OCI-LY1 (cell line): ENCODE measurements around the gene ZMAT3.

Experiments used
- H2AFZ ChIP-seq: fragments of 200-600 bp; sonication (generic), shearing (Covaris generic); 2 replicates; pipeline ENCODE4 v1.6.0; 2014; ENCODE audit warnings: antibody characterized with exemption, mild to moderate bottlenecking, low read length
- H3F3A ChIP-seq: fragments of 200-600 bp; sonication (generic), shearing (Covaris generic); 2 replicates; pipeline ENCODE4 v1.6.0; 2014; ENCODE audit warnings: mild to moderate bottlenecking, antibody characterized with exemption, low read length, moderate library complexity; ENCODE audit not compliant: insufficient read depth
- H3K27ac ChIP-seq: fragments of 200-600 bp; sonication (generic); 2 replicates; pipeline ENCODE4 v1.5.1; 2014; ENCODE audit warnings: low read length, mixed run types, mild to moderate bottlenecking, low read depth; ENCODE audit not compliant: poor library complexity, severe bottlenecking
- H3K27me3 ChIP-seq: fragments of 200-600 bp; sonication (generic); 2 replicates; pipeline ENCODE4 v1.6.0; 2014; ENCODE audit warnings: antibody characterized with exemption, mild to moderate bottlenecking, low read length, moderate library complexity; ENCODE audit not compliant: insufficient read depth
- H3K36me3 ChIP-seq: fragments of 200-600 bp; sonication (generic); 2 replicates; pipeline ENCODE4 v1.6.1; 2014; ENCODE audit warnings: mild to moderate bottlenecking, antibody characterized with exemption, low read length, moderate library complexity, mixed read lengths; ENCODE audit not compliant: insufficient read depth
- H3K4me1 ChIP-seq: fragments of 200-600 bp; sonication (generic); 2 replicates; pipeline ENCODE4 v1.5.1; 2014; ENCODE audit warnings: mild to moderate bottlenecking, low read length, moderate library complexity; ENCODE audit not compliant: insufficient read depth, severe bottlenecking
- H3K4me2 ChIP-seq: fragments of 200-600 bp; sonication (generic), shearing (Covaris generic); 2 replicates; pipeline ENCODE4 v1.6.1; 2014; ENCODE audit warnings: low read length
- H3K4me3 ChIP-seq: fragments of 200-600 bp; sonication (generic); 2 replicates; pipeline ENCODE4 v1.5.1; 2014; ENCODE audit warnings: low read length, low read depth, mild to moderate bottlenecking, mixed read lengths; ENCODE audit not compliant: poor library complexity, severe bottlenecking
- H3K79me2 ChIP-seq: fragments of 200-600 bp; shearing (Covaris generic); 2 replicates; pipeline ENCODE4 v1.6.1; 2016; ENCODE audit warnings: mixed run types, low read length, mixed read lengths; ENCODE audit not compliant: insufficient read depth
- H3K9ac ChIP-seq: fragments of 200-600 bp; sonication (generic), shearing (Covaris generic); 2 replicates; pipeline ENCODE4 v1.6.1; 2014; ENCODE audit warnings: mild to moderate bottlenecking, low read length, mixed read lengths
- H3K9me2 ChIP-seq: fragments of 200-600 bp; sonication (generic), shearing (Covaris generic); 2 replicates; pipeline ENCODE4 v1.6.1; 2014; ENCODE audit warnings: low read depth, mild to moderate bottlenecking, low read length, mixed read lengths
- H3K9me3 ChIP-seq: fragments of 200-600 bp; shearing (Covaris generic); 2 replicates; pipeline ENCODE4 v1.6.1; 2014; ENCODE audit warnings: low read length, mixed read lengths
- H4K20me1 ChIP-seq: fragments of 200-600 bp; sonication (generic), shearing (Covaris generic); 2 replicates; pipeline ENCODE4 v1.6.0; 2016; ENCODE audit warnings: mild to moderate bottlenecking, low read length; ENCODE audit not compliant: insufficient read depth
- CTCF ChIP-seq: fragments of 200-600 bp; sonication (generic), shearing (Covaris generic); IDR thresholded peaks from 2 replicates; pipeline ENCODE4 v1.5.1; 2017; ENCODE audit warnings: mild to moderate bottlenecking, antibody characterized with exemption, low read length, moderate library complexity, mixed read lengths
- EZH2 ChIP-seq: fragments of 200-600 bp; sonication (generic), shearing (Covaris generic); IDR thresholded peaks from 2 replicates; pipeline ENCODE4 v1.8.0; 2017; ENCODE audit warnings: borderline replicate concordance, mixed run types, mild to moderate bottlenecking, antibody characterized with exemption, low read length, moderate library complexity, mixed read lengths

Gene ZMAT3

GRCh38 chr3:179029096-179029495 is 42.5 kb downstream of the ZMAT3 start:
- H3K27me3 ChIP-seq: no peaks in the 10 kb centered on the region
- no peak for TF ChIP-seq CTCF
- no peak for TF ChIP-seq EZH2
- no peaks in the 10 kb centered on the region for H3K4me1 ChIP-seq
- no peak overlapping the region for H3K4me3 ChIP-seq
- no peaks in the 10 kb centered on the region for H3F3A ChIP-seq
- H3K9me3 ChIP-seq: no peaks in the 10 kb centered on the region
- H3K27ac ChIP-seq: no peak overlapping the region
- H3K9ac ChIP-seq: no peak overlapping the region
- H3K4me2 ChIP-seq: no peak overlapping the region
- H4K20me1 ChIP-seq: no peaks in the 10 kb centered on the region
- H3K36me3 ChIP-seq: peaks cover 54% of the 10 kb centered on the region
- no peaks in the 10 kb centered on the region for H3K9me2 ChIP-seq
- peaks cover 7% of the 10 kb centered on the region; the same call in 1 of the 2 replicates for H3K79me2 ChIP-seq
- H2AFZ ChIP-seq: no peak overlapping the region

DNA sequence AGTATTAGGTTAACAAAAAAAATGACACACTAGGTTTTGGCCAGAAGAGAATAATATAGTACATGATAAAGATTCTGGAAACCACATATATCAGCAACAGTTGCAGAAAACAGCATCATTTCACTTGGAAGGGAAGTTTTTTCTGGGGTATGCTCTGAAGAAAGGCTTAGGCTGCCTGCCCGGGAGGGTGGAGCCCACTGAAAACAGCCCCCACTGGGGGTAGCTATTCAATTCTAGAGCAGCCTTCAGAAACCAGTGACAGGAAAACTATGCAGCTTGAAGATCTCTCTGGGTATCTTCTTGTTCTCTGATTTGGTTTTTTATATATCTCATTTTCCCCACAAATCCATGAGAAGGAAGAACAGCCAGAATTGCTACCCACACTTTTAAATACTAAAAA is 43.2 kb downstream of the ZMAT3 start:
- peaks cover under 1% of the 10 kb centered on the region; the same call in 1 of the 2 replicates for H3K79me2 ChIP-seq
- H3K4me2 ChIP-seq: no peak overlapping the region
- no peaks in the 10 kb centered on the region for H3K27me3 ChIP-seq
- peaks cover 51% of the 10 kb centered on the region for H3K36me3 ChIP-seq
- no peak overlapping the region for H3K9ac ChIP-seq
- H3K9me3 ChIP-seq: no peaks in the 10 kb centered on the region
- no peaks in the 10 kb centered on the region for H4K20me1 ChIP-seq
- no peaks in the 10 kb centered on the region for H3F3A ChIP-seq
- no peak overlapping the region for H3K27ac ChIP-seq
- TF ChIP-seq EZH2: no peak
- TF ChIP-seq CTCF: no peak
- no peak overlapping the region for H3K4me3 ChIP-seq
- no peak overlapping the region for H2AFZ ChIP-seq
- no peaks in the 10 kb centered on the region for H3K4me1 ChIP-seq
- H3K9me2 ChIP-seq: no peaks in the 10 kb centered on the region

DNA sequence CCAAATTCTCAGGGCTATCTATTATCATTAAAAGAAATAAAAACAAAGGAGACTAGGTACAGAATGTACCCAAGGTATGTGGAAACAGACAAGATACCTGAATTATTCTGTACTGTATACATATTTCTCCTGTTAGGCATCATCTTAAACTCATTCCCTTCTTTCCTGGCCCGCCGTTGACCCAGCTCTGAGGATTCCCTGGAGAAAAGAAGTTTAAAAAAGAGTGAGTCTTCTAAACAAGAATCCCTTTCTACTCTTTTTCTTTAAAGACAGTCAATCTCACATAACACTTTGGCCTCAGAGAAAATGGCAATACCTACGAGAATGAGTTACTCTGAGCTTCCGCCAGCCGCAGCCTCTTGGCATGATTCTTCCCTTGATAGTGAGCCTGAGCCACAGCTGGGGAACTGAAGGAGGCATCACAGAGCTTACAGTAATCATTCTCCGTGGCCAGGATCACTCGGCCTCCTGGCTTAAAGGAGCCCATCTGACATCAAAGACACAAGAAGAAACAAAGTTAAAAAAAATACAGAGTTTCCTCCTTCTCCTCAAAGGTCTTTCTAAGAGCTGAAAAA is 44.2 kb downstream of the ZMAT3 start:
- Histone ChIP-seq H4K20me1 (no peaks in the 10 kb centered on the region), H3K4me2 (no peak overlapping the region), H3K9me2 (no peaks in the 10 kb centered on the region), H2AFZ (no peak overlapping the region), H3K79me2 (no peaks in the 10 kb centered on the region), H3K36me3 (peaks cover 51% of the 10 kb centered on the region), H3K4me3 (no peak overlapping the region), H3K27me3 (no peaks in the 10 kb centered on the region), H3K9me3 (no peaks in the 10 kb centered on the region), H3F3A (no peaks in the 10 kb centered on the region), H3K9ac (no peak overlapping the region), H3K27ac (no peak overlapping the region), H3K4me1 (no peaks in the 10 kb centered on the region)
- TF ChIP-seq EZH2: no peak
- TF ChIP-seq CTCF: no peak
